Heart right ventricle (tissue), 16 donors: ENCODE results near the gene ARRDC1. TPM values are rescaled to one million over a fixed set of nuclear protein-coding genes. Genes with fewer than 3 reads are reported as not detected.
"Not testable (repeated sequence)": the region's sequence is repeated elsewhere in the genome, so short reads cannot be mapped to it uniquely, and the experiment has no call there.

ENCODE experiments used
- ATAC-seq, 8 donors: fragments of 200-7000 bp; cut with Tn5 transposase; one replicate each; pipeline ENCODE4 v1.9.1; 2020; ENCODE audit warnings: mild to moderate bottlenecking in 8 of 8, moderate library complexity in 8 of 8, moderate number of reproducible peaks in 1 of 8
- DNase-seq, 2 donors: peaks; one replicate each; pipeline ENCODE4 v3.0.0-alpha.2; 2020
- H3K27ac ChIP-seq, 10 donors: fragments of 200-600 bp; sonication (generic) in 2 of 10; one replicate each; pipeline versions ENCODE4 v1.5.0 to v1.8.0; 2020 to 2022; ENCODE audit warnings: mild to moderate bottlenecking in 3 of 10
- H3K27me3 ChIP-seq, 7 donors: fragments of 200-600 bp; one replicate each; pipeline ENCODE4 v1.8.0; 2021 to 2022; ENCODE audit warnings: mild to moderate bottlenecking in 2 of 7
- H3K36me3 ChIP-seq, 9 donors: fragments of 200-600 bp; sonication (generic) in 1 of 9; one replicate each; pipeline versions ENCODE4 v1.5.0 to v1.8.0; 2020 to 2022; ENCODE audit warnings: mild to moderate bottlenecking in 2 of 9
- H3K4me1 ChIP-seq, 9 donors: fragments of 200-600 bp; sonication (generic) in 1 of 9; one replicate each; pipeline versions ENCODE4 v1.5.0 to v1.8.0; 2020 to 2022; ENCODE audit warnings: mild to moderate bottlenecking in 4 of 9
- H3K4me3 ChIP-seq, 10 donors: fragments of 200-600 bp; sonication (generic) in 2 of 10; one replicate each; pipeline versions ENCODE4 v1.5.0 to v1.8.0; 2020 to 2022; ENCODE audit warnings: mild to moderate bottlenecking in 7 of 10, moderate library complexity in 2 of 10
- H3K9me3 ChIP-seq, 11 donors: fragments of 200-600 bp in 10 of 11; sonication (generic) in 2 of 11; one replicate each; pipeline versions ENCODE4 v1.5.0 to v1.8.0; 2013 to 2022; ENCODE audit warnings: mild to moderate bottlenecking in 2 of 11, control low read depth in 1 of 11, moderate library complexity in 1 of 11
- CTCF ChIP-seq, 9 donors: fragments of 200-600 bp; sonication (generic) in 2 of 9; IDR thresholded peaks; one replicate each; pipeline versions ENCODE4 v1.5.0 to v1.8.0; 2021 to 2022; ENCODE audit warnings: antibody characterized with exemption in 9 of 9, mild to moderate bottlenecking in 5 of 9, moderate library complexity in 1 of 9
- WGBS, 2 donors: extraction: QIAGEN DNeasy Blood & Tissue Kit; methylation state at CpG; one replicate each; pipeline ENCODE4 v1.1.7; 2013; ENCODE audit warnings: inconsistent platforms in 1 of 2; 5-methylcytosine and 5-hydroxymethylcytosine counted together
- intact Hi-C, 10 donors: fragments of 100-400 bp; cut with DNase I; formaldehyde crosslinking; loops; one replicate each; pipeline versions ENCODE4 v1.11.1 to v1.14.2; 2022
- polyA plus RNA-seq, 2 donors: library from polyadenylated mRNA; stranded (reverse); fragments of 200-250 nt; gene quantifications; one replicate each; pipeline ENCODE4 v1.2.3, GENCODE V29; 2013
- total RNA-seq, 10 donors: library from RNA; stranded (reverse); fragmentation: NEBNext Ultra II Directional in 3 of 10; extraction: Animal tissue kit (Norgen Biotek cat#: 25700) in 3 of 10; gene quantifications; one replicate each; pipeline versions ENCODE4 v1.2.1 to v1.2.4, GENCODE V29; 2021 to 2023
- donor health status: Arrhythmogenic right ventricular cardiomyopathy.
- donor health status: ischemic (EF 13 %, LVEDD 7.1; RV severe dilation, severe dysfunction).
- donor health status: healthy with polysubstance abuse.
- donor health status: DM: no; HTN: yes; CAD: no.
- donor health status: DM: no; HTN: no; CAD: no.
- donor health status: ischemic (EF 25% LVEDD 6.9; RV normal size, moderate dysfunction).
- donor health status: ischemic (EF 25% LVEDD 5.7; RV mildly dilated, moderate dysfunction).
- donor health status: healthy.
- donor health status: DM: yes; HTN: yes; CAD: no.
- donor health status: Ischemic cardiomyopathy.
- donor health status: ischemic (EF 35%, LVEDD 5.7; RV mildly dilated, moderate dysfunction).
- donor health status: nonischemic (EF 11% LVEDD 7.7; RV severe dilation, severe dysfunction).
- donor health status: DM: yes; HTN: yes; CAD: no.
- donor health status: PGD.
- donor health status: ischemic (EF 29% LVEDD 5.4; RV normal size, mild dysfunction).
- donor health status: nonischemic (EF 23%, LVEDD 6.1; RV moderate dilation, normal function).

ARRDC1 gene
- total and polyA plus RNA-seq, 12 donors = 10.3 to 93.1 (median 15.2) TPM

GRCh38 chr9:137564134-137564533, 41.4 kb upstream of the ARRDC1 start:
- DNase-seq (no peak), ATAC-seq (peak in 3 of 8 donors; percentile 18 to 43 (median 38))
- TF ChIP-seq CTCF (IDR thresholded peaks at IDR 0.05) = no peak
- 89 to 91% methylated on average over 10 of the region's 10 CpGs for WGBS, 2 donors
- Histone ChIP-seq H3K36me3 (peaks cover 0 to 60% (median 23%) of the 10 kb centered on the region in 9 donors), H3K9me3 (no peaks in the 10 kb centered on the region), H3K4me1 (no peaks in the 10 kb centered on the region), H3K27me3 (no peaks in the 10 kb centered on the region), H3K27ac (no peak overlapping the region), H3K4me3 (no peak overlapping the region)
- intact Hi-C loops = no loop called here

- ATAC-seq (peak in 1 of 8 donors; percentile 45), DNase-seq (no peak)
- no peaks in the 10 kb centered on the region for H3K9me3 ChIP-seq
- H3K27ac ChIP-seq = no peak overlapping the region
- TF ChIP-seq CTCF (IDR thresholded peaks at IDR 0.05) = no peak
- no peaks in the 10 kb centered on the region for H3K27me3 ChIP-seq
- intact Hi-C loops = no loop called here
- peaks cover 0 to 52% (median 23%) of the 10 kb centered on the region in 9 donors for H3K36me3 ChIP-seq
- H3K4me3 ChIP-seq = no peak overlapping the region
- 89 to 91% methylated on average over 17 of the region's 18 CpGs for WGBS, 2 donors
- no peaks in the 10 kb centered on the region for H3K4me1 ChIP-seq
These were observed 40.6 kb upstream of the ARRDC1 start for GRCh38 chr9:137564817-137565411.

GRCh38 chr9:137568445-137568844, 37.0 kb upstream of the ARRDC1 start:
- H3K4me3 ChIP-seq, H3K9me3 ChIP-seq, intact Hi-C loops, H3K27me3 ChIP-seq, ATAC-seq, H3K27ac ChIP-seq, DNase-seq, H3K4me1 ChIP-seq: not testable (repeated sequence)
- 87 to 88% methylated on average over 5 of the region's 5 CpGs for WGBS, 2 donors
- peaks cover 0 to 56% (median 24%) of the 10 kb centered on the region in 9 donors for H3K36me3 ChIP-seq

GRCh38 chr9:137569609-137570203, 35.8 kb upstream of the ARRDC1 start:
- WGBS, 2 donors = 97 to 98% methylated on average over 5 of the region's 5 CpGs
- DNase-seq (no peak), ATAC-seq (no peak)
- Histone ChIP-seq H3K9me3 (no peaks in the 10 kb centered on the region), H3K4me1 (peaks cover 0 to 9% (median 5%) of the 10 kb centered on the region in 9 donors), H3K36me3 (peaks cover 0 to 56% (median 23%) of the 10 kb centered on the region in 9 donors), H3K27ac (no peak overlapping the region), H3K4me3 (no peak overlapping the region), H3K27me3 (no peaks in the 10 kb centered on the region)
- intact Hi-C loops = no loop called here
- TF ChIP-seq CTCF (IDR thresholded peaks at IDR 0.05) = no peak

GRCh38 chr9:137570566-137570965, 34.9 kb upstream of the ARRDC1 start:
- ATAC-seq (no peak), DNase-seq (no peak)
- peaks cover 6 to 17% (median 13%) of the 10 kb centered on the region in 9 donors for H3K4me1 ChIP-seq
- H3K4me3 ChIP-seq = no peak overlapping the region
- H3K36me3 ChIP-seq = peaks cover 0 to 62% (median 23%) of the 10 kb centered on the region in 9 donors
- H3K27ac ChIP-seq = no peak overlapping the region
- no peaks in the 10 kb centered on the region for H3K9me3 ChIP-seq
- intact Hi-C loops = no loop called here
- no peak for TF ChIP-seq CTCF (IDR thresholded peaks at IDR 0.05)
- 97 to 99% methylated on average over 3 of the region's 3 CpGs for WGBS, 2 donors
- H3K27me3 ChIP-seq = no peaks in the 10 kb centered on the region
